GM12873 (cell line): Measurements from ENCODE around the gene FNTB.

Experiments used
- CTCF ChIP-seq: IDR thresholded peaks from 2 replicates; pipeline ENCODE4 v1.5.1; 2012; ENCODE audit warnings: low read depth, mild to moderate bottlenecking, moderate library complexity, low read length, control low read depth; ENCODE audit not compliant: insufficient read depth; ENCODE audit errors: missing control alignments

Gene FNTB

GRCh38 chr14:64942531-64943111 lies 44.1 kb upstream of the FNTB start, which contains the start of gene GPX2:
GPX2 (minus strand) TSS chr14:64942745; CDS start chr14:64942726, 19 bp downstream.
- TF ChIP-seq CTCF, result no peak

DNA sequence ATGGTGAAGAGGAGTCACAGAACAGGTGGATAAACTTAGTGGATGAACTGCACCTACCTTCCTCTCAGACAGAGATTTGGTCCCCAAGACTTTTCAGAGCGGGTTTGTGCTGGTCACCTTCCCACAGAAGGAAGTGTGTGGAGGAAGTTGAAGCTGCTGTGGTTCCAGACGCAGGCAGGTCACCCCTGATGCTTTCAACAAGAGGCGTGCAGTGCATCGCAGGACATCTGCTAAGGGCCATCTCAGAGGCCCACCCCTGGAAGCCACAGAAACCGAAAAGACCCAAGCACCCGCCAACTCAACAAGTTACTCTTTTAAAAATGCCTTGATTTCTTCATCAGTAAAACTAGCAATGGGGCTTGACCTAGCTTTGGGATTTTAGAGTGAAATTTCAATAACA lies 43.1 kb upstream of the FNTB start:
- no peak for TF ChIP-seq CTCF

DNA sequence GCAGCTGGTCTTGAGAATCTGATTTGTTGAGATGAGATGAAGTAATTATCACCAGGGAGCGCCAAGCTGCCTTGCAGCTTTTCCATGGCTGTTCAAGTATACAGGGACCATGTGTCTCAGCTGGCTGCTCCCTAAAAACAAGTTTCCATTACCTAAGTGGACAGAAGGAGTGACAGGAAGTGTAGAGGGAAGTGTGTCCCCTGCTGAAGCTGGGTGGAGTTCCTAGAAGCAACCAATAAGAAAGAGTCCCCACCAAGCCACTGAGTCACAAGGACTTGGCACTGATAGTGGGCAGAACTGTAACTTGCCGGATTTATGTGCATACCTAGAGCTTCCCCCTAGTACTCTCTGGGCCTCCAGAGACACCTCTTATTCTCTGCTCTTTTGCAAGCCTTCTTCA lies 42.7 kb upstream of the FNTB start:
- TF ChIP-seq CTCF, result no peak

DNA sequence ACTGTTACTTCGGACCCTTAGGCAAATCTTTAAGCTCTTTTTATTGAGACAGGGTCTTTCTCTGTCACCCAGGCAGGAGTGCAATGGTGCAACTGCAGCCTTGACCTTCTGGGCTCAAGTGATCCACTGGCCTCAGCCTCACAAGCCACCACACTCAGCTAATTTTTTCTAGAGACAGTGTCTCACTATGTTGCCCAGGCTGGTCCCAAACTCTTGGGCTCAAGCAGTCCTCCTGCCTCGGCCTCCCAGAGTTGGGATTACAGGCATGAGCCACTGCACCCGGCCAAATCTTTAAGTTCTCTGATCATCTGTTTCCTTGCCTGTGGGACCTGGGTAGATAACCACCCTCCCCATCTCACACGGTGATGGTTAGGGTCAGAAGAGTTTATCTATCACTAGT lies 41.8 kb upstream of the FNTB start:
- no peak for TF ChIP-seq CTCF

GRCh38 chr14:64945431-64946178 lies 41.1 kb upstream of the FNTB start:
- TF ChIP-seq CTCF, result no peak

GRCh38 chr14:64946310-64947045 lies 40.2 kb upstream of the FNTB start:
- no peak for TF ChIP-seq CTCF
